SK-N-SH treated with all-trans-retinoic acid at 6 μM for 48 hours (cell line): Measurements from ENCODE around the gene DAGLB.

Experiments used
- ESRRG ChIP-seq: fragments of 250-450 bp; sonication (Bioruptor Pico); IDR thresholded peaks from 2 replicates; pipeline ENCODE4 v1.6.1; 2021; ENCODE audit warnings: mild to moderate bottlenecking
- RARB ChIP-seq: fragments of 250-450 bp; sonication (Bioruptor Pico); IDR thresholded peaks from 2 replicates; pipeline ENCODE4 v1.8.0; 2021; ENCODE audit warnings: mild to moderate bottlenecking, moderate library complexity

GRCh38 chr7:6394114-6394513, 53.6 kb downstream of the DAGLB start:
- TF ChIP-seq RARB (CRISPR knock-in tag) (no peak), ESRRG (no peak)
